ENCODE data around the gene TNFRSF8.

The TNFRSF8 gene

DNA sequence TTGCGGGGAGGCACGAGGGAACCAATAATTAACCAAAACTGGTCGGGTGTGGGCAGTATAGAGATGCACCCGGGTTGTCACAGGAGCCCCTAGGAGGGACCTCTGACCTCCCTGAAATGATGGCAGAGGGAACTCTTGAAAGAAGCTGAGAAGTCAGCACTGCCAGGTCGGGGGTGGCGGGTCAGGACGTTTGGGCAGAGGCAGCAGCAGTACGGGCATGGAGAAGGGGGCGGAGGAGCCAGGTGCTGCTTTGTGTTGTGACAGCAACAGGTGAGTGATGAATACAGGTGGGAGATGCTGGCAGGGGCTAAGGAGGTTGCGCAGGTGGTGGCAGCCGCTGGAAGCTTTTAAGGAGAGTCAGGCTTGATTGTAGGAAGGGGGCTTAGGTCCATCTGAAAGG, 115.4 kb downstream of the TNFRSF8 start:
- no peak for DNase-seq

DNA sequence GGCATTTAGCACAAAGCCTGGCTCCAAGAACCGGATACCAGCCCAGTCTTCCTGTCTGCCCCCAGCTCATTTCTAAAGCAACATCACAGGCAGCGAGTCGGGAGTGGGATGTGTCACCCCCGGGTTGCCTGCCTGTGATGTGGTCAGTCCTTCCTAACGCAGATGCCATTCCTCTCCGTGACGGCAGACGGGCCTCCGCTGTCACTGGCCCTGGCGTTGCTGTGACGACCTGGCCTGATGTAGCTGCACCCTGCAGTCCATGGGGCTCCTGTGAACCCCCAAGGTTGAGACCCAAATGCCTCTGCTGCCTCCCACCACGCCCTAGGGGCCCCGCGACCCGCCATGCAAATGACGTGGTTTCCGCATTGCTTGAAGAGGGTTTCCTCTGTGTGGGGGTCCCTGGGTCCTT, 116.0 kb downstream of the TNFRSF8 start:
- DNase-seq, result no peak

- no peak for DNase-seq
Measured at GRCh38 chr1:12179676-12180075, 116.6 kb downstream of the TNFRSF8 start.

DNA sequence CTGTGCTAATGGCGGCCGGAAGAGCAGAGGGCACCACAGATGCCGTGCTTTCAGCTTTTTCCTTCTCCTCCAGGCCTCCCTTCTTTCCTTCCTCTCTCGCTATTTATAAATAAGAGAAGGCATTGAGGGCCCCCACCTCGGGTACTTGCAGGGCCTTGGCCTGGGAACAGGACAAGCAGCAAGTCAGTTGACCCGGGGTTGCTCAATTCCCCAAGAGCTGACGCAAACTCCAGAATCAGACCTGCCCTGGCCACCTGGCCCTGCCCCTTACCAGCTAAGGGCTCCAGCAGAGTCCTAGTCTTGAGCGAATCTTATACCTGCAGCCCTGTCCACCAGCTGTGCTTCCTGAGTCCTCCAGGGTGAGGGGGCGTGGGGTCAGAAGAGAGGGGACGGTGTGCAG, 117.2 kb downstream of the TNFRSF8 start:
- no peak for DNase-seq

- no peak for DNase-seq
Measured at GRCh38 chr1:12180903-12181302, 117.8 kb downstream of the TNFRSF8 start.

DNA sequence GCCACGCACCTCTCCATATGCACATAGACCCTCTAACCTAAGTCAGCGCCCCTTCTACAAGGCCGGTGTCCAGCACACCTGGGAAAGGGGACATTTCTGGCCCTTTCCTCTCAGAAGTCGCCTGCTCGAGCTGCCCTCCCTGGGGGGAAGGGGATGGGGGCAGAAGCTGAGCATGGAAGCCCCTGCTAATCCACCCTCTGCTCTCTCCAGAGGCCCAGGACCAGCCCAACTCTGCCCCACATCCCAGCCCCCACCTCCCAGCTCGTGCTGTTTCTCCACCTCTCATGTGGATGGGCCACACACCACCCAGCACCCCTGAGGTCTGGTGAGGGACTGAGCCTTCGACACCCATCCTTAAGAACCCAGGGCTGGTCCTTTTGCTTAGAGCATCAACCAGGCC, 118.5 kb downstream of the TNFRSF8 start:
- DNase-seq, result no peak

- no peak for DNase-seq
Measured at GRCh38 chr1:12182410-12182984, 119.4 kb downstream of the TNFRSF8 start.

DNA sequence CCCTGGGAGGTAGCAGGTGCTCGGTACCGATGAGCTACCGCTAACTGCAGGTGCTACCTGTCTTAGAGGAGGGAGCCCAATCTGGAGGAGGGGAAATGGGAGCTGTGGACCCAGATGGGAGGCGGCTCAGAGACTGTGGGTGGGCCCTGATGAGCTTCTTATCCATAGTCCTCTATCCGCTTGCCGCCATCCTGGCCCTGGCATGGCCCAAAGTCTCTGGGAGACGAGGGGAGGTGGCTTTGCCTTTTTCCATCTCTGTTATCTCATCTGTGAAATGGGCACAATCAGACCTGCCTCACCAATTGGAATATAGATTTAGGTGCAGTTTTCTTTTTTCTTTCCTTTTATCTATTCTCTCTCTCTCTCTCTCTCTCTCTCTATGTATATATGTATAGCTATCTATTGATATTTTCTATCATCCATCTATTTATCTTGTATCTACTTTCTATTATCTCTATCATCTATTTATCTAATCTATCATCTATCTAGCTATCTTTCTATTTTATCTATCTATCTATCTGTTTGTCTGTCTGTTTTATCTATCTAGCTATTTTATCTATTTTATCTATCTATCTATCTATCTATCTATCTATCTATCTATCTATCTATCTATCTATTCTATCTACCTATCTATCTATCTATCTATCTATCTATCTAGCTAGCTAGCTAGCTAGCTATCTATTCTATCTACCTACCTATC, 120.1 kb downstream of the TNFRSF8 start:
- no peak for DNase-seq

DNA sequence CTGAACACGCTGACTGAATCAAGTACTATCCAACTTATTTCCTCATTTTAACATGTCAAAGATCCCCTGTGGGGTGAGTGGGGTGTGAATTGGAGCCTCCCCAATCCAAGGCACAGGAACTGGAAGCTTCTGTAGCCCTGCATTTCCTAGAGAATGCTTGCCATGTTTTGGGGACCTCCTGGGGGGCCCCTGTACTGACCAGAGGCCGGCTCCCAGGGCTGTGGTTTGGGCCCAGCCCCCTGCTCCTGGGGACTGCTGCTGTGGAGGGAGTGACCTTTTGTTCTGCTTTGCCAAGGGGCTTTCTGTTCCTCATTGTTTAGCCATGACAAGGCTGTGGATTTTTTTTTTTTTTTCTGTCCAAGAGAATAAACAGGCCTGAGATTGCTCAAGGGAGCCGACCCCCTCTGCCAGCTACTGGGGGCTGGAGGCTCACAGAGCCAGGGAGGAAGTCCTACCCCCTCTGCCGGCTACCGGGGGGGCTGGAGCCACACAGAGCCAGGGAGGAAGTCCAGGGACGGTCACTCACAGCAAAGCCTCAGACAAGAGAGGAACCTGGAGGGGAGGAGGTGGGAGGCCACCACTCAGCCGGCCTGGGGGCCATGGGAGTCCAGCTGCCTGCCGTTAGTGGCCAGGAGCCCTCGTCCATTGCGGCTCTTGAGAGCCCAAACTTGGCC, 121.0 kb downstream of the TNFRSF8 start:
- no peak for DNase-seq

DNA sequence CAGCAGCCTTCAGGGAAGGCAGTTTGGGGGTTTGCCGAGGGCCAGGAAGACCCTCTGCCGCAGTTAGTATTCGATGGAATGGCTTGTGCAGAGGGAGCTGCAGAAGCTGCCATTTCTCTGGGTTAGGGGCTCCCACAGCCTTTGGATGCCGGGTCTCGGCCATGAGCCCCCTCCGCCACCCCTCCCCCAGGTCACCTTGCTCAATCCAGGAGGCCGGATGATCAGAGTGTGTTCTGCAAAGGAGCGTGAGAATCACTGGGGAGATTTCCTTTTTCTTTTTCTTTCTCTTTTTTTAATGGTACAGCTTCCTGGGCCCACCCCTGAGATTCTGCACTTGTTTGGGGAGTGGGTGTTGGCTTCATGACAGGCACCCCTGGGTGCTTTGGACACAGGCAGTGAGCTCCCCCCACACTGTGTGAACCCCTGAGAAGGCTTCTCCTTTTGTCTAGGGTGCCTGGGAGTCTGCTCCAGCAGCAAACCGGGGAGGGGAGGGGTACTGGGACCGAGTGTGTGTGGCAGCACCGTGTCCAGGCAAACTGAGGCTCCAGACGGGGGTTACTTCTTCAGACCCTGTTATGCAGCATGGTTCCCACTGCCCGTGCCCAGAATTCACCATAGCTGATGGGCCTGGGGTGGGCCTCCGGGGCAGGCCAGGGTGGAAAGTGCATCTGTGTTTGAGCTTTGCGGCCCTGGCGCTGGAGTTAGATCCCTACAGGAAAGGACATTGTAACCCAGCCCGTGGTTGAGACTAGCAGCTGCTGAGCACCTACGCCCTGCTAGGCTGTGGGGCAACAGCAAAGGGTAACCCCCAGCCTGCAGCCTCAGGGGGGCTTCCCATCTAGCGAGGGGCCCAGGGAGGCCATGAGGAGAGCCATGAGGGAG, 122.2 kb downstream of the TNFRSF8 start:
- DNase-seq, result no peak

- DNase-seq, result no peak
Measured at GRCh38 chr1:12185918-12186678, 123.0 kb downstream of the TNFRSF8 start.

DNA sequence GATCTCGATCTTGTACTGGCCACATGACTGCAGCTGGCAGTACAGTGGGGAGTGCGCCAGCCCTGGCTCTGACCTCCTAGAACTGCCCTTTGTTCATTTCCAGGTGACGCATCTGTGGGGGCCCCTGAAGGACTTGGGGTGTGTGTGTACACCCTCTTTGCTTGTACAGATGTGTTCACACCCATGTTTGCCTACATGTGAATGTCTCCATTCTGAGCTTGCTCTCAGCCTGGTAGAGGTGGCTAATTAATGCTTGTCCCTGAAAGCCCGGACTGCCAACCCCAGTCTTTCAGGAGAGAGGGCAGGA, 123.5 kb downstream of the TNFRSF8 start:
- no peak for DNase-seq

GRCh38 chr1:12188115-12188514, 125.0 kb downstream of the TNFRSF8 start:
- DNase-seq, result no peak

GRCh38 chr1:12188657-12189327, 125.7 kb downstream of the TNFRSF8 start:
- DNase-seq, result no peak

GRCh38 chr1:12189328-12189682, 126.2 kb downstream of the TNFRSF8 start:
- DNase-seq, result no peak

DNA sequence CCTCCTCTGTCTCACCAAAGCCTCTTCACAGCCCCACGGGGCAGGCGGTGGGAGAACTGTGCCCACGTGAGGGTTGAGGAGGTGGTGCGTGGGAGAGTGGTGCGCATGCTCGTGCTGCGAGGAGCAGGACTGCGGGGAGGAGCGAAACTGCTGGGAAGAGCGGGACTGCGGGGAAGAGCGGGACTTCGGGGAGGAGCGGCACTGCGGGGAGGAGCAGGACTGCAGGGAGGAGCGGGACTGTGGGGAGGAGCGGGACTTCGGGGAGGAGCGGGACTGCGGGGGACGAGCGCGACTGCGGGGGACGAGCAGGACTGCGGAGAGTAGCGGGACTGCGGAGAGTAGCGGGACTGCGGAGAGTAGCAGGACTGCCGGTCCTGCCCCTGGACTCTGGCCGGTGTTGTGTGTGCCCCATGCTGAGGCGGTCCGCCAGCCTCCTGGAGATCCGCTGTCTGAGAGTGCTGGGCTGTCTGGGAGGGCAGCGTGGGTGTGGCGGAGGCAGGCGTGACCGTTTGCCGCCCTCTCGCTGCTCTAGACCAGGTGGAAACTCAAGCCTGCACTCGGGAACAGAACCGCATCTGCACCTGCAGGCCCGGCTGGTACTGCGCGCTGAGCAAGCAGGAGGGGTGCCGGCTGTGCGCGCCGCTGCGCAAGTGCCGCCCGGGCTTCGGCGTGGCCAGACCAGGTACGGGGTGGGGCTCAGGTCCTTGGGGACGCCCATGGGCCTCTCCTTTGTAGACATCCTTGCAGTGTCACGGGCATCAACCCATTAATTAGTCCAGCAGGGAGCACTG, 128.3 kb downstream of the TNFRSF8 start:
- no peak for DNase-seq

Data from NCI-H524 treated with DMSO at 0.1 percent for 48 hours (cell line).